ENCODE data around the gene PIGO.

PIGO gene

DNA sequence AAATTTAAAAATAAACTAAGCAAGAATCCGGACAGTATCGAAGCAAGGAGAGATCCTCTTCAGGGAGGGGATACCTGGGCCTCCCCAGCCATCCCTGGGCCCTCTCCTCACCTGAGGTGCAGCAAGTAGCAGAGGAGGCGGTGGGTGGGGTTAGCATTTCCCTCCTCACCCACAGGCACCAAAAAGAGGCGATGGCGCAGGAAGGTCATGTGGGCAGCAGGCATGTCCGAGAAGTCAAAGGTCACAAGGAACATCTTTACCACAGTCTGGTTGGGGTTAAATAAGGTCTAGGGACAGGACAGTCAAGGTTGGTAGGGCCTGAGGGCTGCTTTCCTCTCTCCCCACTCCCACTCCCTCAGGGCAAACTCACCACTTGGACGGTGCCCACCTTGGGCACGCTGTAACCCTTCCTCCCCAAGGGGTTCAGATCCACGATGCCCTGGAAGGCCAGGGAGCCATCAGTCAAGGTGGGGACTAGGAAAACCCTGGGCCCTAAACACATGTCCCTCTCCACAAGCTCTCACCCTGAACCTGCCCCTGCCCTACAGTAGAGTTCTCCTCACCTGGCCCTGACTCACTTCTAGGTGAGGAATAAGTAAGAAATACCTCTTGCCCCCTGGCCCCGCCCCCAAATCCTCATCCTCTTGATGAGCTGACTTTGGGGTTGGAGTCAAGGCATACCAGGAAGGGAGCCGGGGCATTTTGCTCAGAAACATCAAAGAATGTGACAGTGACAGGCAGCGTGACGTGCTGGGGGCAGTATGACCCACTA, 9.4 kb upstream of the PIGO start:
- no peak for DNase-seq

DNA sequence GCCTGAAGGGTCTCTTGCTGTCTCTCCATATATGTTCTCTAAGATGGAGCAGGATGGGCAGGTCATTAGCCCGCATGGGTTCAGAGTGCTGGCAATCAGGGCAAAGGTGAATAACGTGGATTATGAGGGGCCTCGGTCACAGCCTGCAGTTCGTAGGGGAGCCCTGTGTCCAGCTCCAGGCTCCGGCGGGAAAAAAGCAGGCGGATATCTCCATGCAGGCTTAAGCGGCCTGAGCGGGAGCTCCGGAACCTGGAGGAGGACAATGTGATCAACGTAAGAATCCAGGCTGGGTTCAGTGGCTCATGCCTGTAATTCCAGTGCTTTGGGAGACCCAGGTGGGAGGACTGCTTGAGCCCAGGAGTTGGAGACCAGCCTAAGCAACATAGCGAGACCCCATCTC, 8.7 kb upstream of the PIGO start:
- DNase-seq = no peak

DNA sequence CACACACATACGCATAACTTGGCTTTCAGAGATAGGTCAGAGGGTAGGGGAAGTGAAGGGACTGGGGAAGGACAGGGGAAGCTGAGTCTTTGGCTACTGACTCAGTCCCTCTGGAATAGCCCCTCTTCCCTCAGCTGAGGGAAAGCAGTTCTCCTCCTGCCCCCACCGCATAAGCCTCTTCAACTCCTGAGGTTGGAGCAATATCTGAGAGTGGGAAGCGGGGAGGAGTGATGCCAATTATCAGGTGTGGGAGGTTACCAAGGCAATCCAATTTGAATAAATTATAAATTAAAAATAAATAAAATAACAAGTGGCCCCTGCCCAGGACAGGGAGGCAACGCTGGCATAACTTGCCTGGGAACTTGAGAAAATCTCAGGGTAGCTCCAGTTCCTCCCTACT, 8.2 kb upstream of the PIGO start:
- DNase-seq = no peak

DNA sequence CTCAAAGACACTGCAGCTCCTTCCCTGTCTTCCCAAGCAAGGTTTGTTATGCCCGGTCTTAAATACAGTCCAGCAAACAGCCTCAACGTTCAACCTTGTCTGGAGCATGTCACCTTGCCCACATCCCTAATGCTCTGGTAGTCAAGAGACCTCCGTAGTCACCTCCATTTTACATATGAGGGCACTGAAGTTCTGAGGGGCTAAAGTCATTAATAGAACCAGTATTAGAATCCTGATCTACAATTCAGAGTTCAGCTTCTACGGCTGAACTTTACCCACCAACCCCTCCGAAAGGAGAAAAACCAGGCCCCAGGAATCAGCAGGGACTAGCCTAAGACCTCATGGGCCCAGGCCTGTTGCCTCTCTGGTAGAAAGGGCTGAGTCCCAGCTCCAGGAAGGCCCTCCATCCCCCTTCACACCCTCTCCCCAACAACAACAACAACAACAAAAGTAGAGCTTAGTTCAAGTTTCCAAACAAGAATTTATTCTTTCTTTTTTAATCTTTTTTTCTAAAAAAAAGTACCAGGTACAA, 7.3 kb upstream of the PIGO start:
- no peak for DNase-seq

DNA sequence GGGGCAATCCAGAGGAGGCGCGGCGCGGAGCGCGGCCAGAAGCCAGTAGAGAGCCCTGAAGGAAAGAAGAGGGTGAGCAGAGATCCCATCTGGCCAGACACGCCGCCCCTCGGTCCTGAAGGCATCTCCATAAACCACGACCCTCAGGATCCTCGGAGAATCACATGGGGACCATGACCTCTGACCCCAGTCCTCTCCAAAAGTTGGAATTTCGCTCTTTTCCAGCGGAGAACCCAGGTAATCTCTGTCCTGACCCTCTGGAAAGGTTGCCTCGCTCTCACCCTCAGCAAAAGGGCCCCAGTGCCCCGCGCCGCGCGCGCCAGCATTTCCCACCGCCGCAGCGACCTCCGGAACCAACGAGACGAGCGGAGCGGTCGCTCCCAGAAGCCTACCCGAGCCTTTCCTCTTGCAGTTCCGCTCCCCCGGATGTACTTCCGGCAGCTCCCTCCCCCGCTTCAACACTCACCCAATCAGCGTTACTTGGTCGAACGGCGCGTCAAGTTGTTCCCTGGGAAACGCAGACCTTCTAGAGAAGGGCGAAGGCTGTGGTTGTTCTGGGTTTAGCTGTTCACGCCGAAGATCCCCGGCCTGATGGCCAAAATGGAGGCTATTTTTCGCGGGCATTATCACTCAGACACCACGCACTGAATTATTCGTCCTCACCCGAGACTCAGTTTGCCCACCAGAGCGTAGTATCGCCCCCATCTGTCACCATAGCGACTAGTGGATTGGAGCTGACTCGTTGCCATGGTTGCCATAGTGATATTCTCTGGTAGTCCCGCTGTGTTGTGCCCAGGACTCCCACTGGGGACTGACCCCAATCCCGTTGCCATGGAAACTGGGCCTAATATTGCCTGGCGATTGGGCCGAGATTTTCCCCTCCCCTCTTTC, 6.6 kb upstream of the PIGO start, which contains the start of gene STOML2:
TSS of gene STOML2 (minus strand) at position 363 of the 891 bp plus-strand sequence. CDS start at position 326, 37 bp downstream.
- no peak for DNase-seq

- no peak for DNase-seq
Measured at GRCh38 chr9:35102465-35102768, 6.0 kb upstream of the PIGO start.

- DNase-seq = no peak
Measured at GRCh38 chr9:35097573-35097972, 1.2 kb upstream of the PIGO start.

- DNase-seq = no peak
Measured at GRCh38 chr9:35091536-35091935, 4.9 kb downstream of the PIGO start.

DNA sequence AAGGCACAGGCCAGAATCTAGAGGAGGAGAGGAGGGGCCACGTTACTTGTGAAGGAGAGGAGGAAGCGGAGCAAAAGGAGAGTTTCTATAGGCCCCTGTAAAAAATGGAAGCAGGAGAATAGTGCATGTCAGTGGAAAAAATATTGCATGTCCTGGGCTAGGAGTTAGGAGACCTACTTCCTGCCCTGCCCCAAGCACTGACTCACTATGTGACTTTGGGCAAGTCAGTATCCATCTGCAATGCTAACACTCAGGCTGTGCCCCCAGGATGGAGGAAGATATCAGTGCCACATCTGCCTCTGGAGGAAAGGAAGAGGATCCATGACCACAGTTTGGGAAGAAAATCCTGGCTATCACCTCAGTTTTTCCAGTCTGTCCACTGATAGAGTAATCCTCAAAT, 7.0 kb downstream of the PIGO start:
- DNase-seq = no peak

GRCh38 chr9:35085078-35085477, 11.3 kb downstream of the PIGO start:
- DNase-seq = no peak

DNA sequence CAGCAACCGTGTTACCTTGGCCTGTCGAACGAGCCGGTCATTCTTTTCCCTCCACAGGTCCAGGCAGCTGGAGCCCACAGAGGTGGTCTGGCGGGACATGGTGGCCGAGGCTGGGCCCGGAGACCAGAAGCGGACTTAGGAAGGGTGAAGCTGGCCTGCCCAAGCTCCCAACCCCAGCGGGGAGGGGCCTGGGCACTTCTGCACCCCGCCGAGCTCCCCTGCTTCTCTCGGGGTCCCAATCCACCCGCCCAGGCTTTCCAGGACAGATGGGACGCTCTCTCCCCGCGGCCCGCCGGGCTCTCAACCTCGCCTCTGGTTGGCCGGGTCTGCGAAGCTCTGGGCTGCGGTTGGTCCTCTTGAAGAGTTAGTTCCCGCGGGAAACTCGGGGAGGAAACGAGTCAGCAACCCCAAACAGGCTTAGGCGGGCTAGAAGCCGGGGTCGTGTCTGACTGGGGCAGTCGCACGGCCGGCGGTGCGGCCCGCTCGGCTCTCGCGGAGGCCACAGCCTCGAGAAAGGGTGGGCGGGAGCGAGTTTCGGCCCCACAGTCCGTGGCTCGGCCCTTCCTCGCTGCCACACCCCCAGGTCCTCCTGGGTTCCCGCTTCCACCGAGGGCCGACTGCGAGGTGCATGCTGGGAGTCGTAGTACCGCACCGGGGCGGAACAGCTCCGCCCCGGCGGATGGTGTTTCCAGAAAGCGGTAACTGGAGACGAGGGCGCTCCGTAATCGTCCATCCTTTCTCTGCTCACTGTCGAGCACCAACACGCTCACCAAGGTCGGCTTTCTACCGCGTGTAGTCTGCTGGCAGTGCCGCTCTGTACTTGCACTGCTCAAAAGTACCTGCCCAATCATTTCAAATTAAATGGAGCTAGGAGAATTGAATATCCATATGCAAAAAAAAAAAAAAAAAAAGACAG, 16.7 kb downstream of the PIGO start, which contains the start of gene FANCG:
TSS of gene FANCG (minus strand) at position 517 of the 916 bp plus-strand sequence. CDS start at position 99, 418 bp downstream.
- DNase-seq = no peak

- DNase-seq = no peak
Measured at GRCh38 chr9:35079041-35079425, 17.4 kb downstream of the PIGO start.

DNA sequence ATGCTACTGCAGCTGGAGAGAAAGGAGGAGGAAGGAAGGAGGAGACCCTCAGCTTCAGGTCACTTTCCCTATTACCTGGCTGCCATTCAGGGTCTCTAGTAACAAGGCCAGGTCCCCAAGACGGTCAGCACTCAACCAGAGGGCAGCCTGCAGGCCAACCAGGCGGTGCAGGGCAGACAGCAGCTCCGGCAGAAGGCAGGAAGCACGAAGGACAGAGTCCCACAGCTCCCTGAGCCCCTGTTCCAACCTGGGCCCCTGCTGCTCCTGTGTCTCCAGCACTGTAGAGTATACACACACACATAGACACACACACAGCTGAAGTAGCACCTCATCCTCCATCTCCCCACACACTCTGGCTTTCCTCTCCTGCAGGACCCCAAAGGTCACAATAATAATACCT, 18.3 kb downstream of the PIGO start:
- DNase-seq = no peak

DNA sequence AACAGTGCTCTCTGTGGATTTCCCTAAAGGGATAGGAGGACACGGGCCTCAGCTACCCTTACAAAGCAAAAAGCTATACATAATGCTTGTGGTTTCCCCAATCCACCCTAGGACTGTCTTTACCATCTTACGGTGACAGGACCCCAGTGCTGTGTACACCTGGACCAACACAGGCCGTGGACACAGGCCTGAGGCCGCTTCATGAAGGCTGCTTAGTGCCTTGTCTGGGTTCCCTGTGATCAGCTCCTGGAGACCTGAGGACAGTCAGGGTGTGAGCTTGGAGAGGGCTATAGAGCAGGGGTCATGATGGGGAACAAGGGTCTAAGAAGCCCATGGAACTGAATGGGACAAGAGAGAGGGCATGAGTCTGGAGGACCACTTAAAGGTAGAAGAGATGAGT, 19.5 kb downstream of the PIGO start:
- no peak for DNase-seq

- no peak for DNase-seq
Measured at GRCh38 chr9:35075358-35075757, 21.0 kb downstream of the PIGO start.

DNA sequence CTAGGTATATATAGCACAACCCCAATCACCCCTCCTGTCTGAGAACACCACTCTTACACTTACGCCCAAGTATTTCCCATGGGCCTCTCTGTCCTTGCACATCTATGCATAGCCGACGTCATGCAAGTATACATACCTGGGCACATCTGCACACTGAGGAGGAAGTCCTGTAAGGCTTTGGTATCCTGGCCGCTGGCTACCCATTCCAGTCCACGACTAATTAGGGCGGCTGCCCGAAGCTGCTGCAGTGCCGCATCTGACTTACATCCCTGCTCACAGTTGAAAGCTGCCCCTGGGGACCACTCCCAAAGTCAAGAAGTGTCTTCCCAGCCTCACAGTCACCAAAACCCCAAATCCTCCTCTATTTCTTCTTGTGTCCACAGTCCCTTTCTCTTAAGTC, 21.6 kb downstream of the PIGO start:
- no peak for DNase-seq

- no peak for DNase-seq
Measured at GRCh38 chr9:35074141-35074540, 22.2 kb downstream of the PIGO start.

DNA sequence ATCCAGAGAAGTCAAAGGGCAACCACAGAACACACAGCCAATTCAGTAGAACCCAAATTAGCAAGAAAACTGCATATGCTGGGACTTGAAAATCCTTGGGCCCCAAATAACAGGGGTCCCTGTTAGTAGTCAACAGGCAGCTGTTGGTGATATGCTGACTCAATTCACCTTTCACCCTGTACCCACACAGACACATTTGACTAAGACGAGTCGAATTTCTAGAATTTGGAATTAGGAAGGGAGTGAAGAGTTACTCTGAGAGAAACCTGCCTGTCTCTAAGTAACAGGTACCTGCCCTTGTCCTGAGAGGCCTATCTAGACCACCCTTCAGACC, 23.1 kb downstream of the PIGO start:
- DNase-seq = no peak

DNA sequence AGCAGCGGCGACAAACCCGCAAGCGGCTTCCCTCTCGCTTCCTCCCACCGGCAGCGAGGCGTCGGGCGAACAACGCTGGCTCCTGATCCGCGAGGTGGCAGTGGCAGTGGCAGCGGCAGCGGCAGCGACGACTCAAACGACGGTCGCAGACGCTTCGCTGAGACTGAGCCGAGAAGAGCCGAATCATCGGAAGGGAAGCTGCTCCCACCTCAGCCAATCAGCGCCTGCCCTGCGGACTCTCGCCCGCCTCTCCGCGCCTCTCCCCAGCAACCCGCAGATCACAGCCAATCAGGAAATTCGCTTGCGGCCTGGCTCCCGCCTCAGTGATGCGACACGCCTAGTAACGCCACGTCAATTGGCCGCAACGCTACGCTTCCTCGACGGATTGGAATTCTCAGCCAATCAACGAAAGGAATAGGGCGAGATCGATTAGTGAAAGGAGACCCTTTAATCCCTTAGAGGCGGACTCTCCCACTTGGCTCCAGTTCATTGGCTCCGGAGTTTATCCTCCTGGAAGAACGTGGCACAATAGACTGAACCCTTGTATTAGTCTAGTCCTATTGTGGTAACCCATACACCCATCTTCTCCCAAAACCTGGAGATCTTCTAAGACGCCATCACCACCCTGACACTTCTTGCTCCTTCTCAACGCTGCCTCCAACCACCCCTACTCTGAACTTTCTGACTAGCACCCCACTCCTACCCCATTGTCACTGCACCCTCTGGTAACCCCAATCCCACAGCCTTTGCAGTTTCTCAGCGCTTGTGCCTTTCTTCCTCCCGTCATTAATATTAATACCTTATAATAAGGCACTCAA, 23.7 kb downstream of the PIGO start, which contains the start of gene VCP:
TSS of gene VCP (minus strand) at position 165 of the 818 bp plus-strand sequence. CDS start 272 bp downstream, outside the sequence.
- peak; percentile 62 for DNase-seq

DNA sequence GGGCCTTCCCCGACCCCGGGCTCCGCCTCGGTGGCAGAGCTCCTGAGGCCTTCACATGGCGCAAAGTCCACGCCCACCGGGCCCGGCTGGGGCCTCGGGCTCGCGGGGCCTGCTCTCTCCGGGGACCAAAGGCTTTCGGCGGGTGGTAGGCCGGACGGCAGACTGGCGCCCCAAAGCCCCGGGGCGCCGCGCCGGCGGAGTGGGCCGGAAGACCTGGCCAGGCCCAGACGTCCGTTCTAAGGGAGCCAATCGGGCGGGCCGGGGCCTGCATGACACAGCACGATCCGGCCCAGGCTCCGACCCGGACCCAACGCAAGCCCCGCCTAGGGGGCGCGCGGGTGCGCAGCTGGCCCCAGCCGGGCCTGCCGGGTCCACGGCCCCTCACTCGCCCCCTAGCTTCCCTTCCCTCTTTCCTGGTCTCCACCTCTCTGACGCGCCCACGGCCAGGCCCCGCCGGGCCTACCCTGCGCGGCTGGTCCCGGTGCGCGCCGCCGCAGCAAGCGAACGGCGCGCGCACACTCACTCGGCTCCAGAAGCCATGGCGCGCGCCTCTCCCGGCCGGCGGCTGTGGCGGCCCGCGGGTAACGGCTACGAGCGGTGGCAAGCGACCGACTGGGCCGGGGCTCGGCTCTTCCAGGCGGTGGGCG, 24.5 kb downstream of the PIGO start:
- no peak for DNase-seq
